HG03354 (cell line): ENCODE results near the gene LAPTM5.
A peak's percentile ranks its signal among the peaks of the same experiment; 100 is the strongest.

ENCODE experiments used
- ATAC-seq: cut with Tn5 transposase; IDR thresholded peaks from one replicate; pipeline ENCODE4 v1.9.1; 2021; ENCODE audit warnings: mild to moderate bottlenecking; ENCODE audit not compliant: unreplicated experiment, poor library complexity, severe bottlenecking

The LAPTM5 gene

DNA sequence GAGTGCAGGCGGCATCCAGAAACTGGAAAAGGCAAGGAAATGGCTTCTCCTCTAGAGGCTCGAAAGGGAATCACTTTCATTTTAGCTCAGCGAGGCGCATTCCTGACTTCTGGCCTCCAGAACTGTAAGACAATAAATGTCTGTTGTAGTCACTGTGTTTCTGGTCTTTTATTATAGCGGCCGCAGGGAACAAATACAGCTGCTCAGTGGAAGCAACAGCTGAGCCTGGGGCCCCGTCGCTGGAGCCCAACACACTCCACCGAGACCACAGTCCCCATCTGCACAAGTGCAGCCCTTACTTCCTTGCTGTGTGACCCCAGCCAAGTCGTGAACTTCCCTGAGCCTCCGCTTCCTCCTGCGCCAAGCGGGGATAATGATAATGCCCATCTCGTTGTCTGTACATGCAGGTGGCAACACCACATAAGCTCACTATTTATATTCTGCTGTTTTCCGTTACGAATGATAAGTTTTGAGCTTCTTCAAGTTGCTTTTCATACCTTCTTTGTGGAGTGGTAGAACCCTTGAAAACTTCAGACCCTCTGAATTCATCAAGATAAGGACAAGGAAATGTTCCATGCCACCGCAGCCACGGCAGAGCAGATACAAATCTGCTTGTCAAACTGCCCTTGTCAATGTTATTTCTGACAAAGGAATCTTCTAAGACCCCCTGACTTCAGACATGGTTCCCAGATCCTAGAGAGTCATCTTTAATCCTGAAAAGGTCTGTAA lies 3.2 kb upstream of the LAPTM5 start:
- no peak for ATAC-seq

DNA sequence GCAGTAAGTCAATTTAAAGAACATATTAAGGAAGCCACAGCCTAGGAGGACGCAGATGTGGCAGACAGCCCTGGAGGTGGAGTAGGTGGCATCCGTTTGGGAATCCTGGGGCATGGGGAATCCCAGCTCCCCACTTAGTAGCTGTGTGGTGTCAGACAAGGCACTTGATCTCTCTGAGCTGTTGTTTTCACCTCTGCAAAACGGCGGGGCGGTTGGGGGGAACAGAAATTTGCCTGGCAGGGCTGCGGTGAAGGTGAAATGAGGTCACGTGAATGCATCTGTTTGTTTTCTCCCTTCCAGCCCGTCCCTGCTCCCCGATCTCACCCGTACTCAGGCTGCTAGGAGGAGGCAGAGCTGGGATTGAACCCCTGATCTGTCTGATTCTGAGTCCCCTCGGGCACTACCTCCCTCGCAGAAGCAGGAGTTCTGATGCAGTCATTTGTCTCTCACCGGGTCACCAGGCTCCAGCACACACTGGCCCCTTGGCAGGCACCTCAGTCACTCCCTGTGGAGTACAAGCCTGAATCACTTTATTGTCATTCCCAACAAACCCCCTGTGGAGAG lies 2.2 kb upstream of the LAPTM5 start:
- no peak for ATAC-seq

DNA sequence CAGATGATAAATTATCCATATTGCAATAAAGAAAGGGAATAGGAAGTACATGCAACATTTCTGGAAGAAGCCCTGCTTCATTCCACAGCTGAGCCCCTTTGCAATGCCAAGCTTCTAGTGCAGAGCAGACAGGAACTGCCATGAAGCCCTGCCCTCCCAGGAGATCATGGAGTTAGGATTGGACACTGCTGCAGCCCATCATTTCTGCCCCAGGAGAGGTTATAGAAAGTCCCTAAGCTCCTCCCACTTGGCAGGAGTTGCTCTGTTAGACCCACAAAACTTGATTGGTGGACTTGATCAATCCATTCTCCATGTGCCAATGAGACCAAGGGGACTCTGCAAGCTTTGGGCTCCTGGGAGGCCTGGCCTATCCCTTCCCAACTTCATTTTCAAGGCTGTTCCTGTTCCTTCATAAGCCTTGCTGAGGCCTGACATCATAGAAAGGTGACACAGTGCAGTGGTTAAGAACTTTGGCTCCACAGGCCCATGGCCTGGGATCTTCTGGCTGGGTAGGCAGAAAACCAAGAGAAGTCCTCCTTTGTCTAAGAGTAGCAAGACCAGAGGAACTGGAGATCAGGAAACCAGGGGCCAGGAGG lies 1.3 kb upstream of the LAPTM5 start:
- ATAC-seq = no peak

DNA sequence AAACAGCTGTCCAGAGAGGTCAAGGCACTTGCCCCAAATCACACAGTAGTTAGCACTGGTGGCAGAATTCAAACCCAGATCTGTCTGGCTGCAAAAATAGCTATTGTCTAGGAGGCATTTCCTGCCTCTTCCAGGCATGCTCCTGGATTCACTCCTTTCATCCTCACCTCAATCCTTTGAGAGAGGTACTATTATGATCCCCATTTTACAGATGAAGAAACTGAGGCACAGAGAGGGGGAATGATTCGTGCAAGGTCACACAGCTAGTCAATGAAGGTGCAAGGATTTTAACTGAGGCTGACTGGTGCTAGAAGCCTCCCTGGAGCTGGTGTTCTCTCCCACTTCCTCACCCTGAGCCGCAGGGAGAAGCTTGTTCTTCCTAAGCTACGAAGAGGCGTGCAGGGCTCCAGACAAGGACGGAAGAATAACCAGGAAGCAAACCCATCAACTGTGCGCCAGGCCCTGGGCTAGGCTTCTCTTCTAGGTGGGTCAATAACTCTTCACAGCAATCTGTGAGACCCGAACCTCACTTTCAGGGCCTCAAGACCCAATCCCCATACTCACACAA lies 631 bp upstream of the LAPTM5 start:
- no peak for ATAC-seq

DNA sequence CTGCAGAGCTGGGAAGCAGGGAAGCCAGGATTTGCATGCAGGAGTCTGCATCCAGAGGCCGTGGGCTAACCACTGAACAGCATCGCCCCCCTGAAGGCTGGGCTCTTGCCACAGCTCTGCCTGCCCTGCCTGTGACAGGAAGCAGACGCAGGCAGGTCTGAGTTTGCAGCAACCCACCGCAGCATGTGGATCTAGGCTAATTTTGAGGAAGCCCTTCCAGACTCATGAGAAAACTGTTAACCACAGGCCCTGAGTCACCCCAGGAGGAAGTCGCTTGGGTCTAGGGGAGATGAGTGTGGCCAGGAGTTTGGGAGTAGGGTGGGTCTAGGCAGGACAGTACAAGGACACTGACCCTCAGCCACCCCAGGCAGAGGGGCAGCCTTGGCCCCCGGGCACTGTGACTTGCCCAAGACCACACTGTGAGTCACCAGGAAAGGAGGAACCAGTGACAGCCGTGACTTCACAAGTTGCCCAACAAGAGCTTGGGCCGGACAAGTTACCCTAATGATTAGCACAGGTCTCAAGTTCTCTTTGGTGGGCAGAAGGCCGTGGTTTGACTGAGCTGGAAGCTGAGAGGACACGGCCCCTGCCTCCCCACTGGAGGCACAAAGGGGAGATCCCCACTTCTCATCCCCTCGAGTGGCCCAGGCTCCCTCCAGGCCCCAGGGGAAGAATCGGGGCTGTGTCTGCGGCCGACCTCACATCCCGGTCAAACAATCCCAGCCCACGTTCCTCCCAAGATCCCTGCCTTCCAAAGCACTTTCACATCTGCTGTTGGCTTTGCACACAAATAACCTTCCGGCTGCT lies 826 bp downstream of the LAPTM5 start:
- ATAC-seq = no peak

DNA sequence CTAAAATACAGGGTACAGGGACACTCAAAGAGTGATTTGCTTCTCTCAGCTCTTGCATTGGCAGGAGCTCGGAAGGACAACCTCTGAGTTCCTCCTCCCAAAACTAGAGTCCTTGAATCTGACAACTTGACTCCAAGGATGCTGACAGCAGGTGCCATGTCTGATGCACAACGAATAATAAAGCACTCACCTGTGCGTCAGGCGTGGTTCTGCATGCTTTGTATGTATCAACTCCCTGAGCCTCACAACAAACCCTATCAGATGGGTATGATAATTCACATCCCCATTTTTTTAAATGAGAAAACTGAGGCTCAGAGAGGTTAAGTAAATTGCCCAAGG lies 1.4 kb downstream of the LAPTM5 start:
- ATAC-seq = no peak

DNA sequence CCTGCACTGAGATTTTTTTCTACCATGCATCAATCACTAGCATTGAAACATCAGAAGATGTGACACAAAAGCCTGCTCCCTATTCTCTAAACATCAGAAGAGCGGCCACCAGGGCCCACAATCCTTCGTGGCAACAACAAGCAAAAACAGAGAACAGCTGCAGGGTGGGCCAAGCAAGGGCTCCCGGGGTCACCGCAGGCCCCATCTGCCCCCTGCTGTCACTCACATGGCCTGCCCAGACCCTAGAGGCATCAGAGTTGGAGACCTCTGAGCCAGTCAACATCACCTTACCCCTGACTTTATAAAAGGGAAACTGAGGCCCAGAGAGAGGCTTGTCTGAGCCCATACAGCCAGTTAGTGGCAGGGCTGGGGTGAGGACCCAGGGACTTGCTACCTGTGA lies 1.8 kb downstream of the LAPTM5 start:
- no peak for ATAC-seq

DNA sequence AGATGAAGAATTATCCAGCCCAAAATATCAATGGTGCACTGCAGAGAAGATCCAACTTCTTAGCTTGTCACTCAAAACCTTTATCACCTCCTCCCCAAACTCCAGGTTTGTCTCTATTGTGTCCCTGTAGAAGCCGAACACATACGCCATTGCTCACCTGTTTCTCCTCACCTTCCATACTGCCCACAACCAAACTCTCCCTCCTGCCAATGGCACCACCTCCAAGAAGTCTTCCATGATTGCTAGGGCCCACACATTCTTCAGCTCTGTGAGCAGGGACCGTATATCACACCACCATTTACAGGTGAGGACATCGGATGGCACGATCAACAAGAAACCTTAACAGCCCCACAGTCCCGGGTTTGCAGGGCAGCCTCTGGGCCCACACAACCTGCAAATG lies 2.2 kb downstream of the LAPTM5 start:
- no peak for ATAC-seq

DNA sequence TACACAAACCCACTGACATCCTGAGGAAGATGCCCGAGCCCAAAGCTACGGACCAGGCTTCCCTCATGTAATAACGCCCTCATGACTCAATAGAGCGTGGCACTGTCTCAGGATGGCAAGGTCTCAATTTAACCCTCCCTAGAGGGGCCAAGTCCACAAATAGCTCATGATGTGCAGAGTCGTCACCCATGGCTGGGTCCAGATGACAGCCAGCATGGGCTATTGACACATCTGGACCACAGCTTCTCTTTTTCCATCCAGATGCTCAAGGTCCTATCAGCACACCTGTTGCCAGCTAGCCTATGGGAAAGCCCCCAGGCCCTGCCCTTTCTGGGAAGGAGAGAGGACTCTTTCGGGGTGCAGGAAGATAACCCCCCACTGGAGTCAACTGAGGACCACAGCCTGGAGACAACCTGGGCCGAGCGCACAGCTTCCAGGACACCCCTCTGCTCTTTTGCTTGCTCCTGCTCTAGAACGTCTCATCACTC lies 2.8 kb downstream of the LAPTM5 start:
- ATAC-seq = peak; percentile 51

DNA sequence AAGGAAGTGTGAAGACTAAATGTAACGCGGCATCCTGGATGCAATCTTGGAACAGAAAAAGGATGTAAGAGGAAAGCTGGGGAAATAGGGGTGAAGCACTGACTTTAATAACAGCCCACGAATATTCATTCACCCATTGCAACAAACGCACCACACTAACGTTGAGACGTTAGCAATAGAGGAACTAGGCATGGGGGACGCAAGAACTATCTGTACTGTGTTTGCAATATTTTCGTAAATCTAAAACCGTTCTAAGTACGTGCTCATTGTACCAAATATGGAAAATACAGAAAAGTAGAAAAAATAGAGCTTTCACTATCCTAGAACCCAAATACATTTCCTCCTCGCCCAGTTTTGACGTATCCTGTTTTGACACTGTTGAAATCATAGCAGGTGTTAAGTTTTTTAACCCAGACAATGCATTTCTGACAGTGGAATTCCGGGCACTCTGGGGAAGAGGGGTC lies 3.9 kb downstream of the LAPTM5 start:
- no peak for ATAC-seq

DNA sequence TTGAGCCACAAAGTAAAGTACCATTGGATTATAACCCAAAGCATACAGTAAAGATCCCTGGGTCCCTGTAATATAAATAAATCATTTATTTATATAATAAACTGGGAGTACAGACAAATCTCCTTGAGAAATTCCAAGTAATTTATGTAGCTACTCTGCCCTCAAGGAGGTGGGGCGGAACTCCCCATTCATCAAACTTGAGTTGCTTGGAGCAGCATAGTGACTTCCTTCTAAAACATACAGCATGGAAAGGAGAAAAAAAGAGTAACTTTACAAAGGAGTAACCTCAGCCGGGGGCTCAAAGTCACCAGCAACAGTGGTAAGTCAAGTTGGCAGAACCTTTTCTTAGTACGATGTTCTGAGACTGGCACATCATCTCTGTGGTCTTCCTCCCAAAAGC lies 4.5 kb downstream of the LAPTM5 start:
- no peak for ATAC-seq

DNA sequence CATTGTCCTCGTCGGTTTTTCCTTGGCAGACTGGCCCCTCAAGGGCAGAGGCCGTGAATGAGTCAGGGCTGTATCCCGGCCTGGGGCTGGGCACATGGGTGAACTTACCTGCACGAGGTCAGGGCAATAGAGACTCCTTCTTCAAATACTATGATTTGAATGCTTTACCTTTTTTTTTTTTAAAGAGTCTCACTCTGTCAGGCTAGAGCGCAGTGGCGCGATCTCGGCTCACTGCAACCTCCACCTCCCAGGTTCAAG lies 5.0 kb downstream of the LAPTM5 start:
- ATAC-seq = no peak

DNA sequence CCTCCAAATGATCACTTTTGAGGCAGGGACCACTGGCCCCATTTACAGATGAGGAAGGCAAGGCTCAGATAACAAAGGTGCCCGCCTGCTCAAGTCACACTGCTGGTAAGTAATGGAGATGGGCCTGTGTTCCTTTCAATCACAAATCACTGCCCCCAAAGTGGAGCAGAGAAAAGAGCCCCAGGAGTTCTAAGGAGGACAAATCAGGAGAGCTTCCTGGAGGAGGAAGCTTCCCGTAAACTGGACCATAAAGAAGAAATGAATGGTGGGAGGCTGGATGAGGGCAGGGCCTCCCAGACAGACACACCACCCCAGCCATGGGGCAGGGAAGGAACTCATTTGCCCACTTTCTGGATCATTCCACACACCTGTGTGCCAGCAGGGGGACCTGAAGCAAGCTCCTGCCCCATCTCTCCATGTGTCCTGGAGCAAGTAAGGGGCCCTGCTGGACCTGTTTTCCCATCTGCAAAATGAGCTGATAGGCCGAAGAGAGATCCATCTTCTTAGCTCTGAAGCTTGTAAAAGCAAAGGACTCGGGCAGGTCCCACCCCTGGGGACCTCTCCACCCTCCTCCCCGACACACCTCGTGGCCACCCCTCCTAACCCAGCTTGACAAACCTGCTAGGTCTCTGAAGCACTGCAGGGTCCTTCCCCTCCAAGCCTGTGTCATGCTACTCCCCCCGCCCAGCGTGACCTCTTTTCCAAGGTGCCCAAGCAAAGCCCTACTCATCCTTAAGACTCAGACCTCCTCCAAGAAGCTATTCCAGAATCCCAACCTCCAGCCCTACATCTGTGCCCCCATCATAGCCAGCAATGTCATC lies 5.5 kb downstream of the LAPTM5 start:
- ATAC-seq = no peak

DNA sequence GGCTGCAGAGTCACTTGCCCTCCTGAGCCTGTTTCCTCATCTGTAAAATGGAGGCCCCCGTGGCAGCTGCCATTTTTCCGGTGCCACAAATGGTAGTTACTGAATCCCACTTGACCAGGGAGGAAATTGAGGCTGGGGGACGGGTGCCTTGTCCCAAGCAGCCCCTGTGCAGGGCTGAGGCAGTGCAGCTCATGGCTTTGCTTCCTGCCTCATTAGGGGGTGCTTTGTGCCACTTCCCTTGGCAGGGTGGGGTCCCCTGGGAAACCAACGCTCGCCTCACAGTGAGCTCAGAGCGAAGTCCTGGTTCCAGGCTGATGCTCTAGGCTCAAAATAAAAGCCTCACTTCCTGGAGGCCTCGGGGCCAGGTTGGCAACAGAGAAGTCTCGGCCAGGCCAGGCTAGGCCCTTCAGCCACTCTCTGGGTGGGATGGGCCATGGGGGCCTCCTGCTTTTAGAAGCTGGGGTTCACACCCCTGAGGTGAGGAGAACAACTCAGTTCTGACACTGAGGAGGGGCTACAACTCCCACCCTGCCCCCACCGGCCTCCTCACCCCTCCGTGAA lies 6.8 kb downstream of the LAPTM5 start:
- peak; percentile 20 for ATAC-seq

DNA sequence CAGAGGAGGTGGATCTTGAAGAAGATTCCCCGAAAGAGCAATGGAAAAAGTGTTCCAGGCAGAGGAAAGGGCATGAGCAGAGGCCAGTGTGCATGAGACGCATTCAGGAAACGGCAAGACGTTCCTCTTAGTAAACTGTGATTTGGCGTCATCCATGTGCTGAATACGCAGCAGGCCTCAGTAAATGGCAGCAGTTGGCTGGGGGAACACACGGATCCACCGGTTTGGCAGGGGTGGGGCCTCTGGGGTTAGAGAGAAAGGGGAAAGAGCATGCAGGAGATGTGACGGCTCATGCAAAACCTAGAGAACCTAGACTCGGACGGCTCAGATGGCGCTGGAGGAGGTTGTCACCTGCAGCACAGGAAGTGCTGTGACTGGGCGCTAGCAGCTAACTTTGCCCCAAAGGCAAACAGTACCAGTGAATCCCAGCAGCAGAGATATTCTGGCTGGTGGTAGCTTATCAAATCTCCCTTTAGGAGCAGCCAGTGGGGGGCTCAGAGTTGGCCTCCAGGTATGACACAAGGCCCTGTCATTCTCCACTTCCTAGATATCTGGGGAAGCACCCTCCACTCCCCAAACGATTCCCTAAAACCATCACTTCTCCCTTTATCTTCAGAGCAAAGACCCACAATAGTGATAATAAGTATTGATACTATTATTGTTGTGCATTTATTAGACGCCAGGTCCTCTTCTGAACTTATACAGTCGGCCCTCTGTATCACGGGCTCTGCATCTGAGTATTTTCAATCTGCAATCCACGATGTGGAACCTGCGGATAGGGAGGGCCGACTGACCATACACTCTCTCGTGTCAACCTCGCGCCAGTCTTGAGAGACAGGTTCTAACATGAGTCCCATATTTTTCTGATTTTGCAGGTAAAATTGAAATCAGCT lies 7.6 kb downstream of the LAPTM5 start:
- ATAC-seq = peak; percentile 30

DNA sequence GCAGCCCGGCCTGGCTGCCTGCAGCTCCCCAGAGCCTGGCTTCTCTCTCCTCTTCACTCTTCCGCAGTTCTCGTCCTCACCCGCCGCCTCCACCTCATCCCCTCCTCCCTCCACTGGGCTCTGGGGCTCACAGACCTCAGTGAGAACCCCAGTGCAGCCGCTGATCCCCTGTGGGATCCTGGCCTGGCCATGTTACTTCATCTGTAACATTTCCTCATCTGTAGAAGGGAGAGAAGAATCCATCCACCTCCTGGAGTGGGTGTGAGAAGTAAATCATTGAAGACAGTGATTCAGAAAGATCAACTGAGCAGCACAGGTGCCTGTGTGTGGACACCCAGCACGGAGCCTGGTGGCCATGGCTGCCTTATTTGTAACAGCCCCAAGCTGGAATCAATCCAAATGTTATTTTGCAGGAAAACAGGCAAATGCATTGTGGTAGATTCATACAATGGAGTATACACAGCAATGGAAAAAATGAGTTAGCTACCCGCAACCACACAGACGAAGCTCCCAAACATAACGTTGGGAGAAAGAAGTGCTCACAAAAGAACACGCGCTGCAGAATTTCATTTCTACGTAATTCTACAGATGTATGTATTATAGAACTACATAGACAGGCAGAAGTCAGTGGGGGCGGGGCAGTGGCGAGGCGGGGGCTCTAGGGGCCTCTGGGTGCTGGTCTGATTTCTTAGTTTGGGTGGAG lies 8.7 kb downstream of the LAPTM5 start:
- no peak for ATAC-seq

DNA sequence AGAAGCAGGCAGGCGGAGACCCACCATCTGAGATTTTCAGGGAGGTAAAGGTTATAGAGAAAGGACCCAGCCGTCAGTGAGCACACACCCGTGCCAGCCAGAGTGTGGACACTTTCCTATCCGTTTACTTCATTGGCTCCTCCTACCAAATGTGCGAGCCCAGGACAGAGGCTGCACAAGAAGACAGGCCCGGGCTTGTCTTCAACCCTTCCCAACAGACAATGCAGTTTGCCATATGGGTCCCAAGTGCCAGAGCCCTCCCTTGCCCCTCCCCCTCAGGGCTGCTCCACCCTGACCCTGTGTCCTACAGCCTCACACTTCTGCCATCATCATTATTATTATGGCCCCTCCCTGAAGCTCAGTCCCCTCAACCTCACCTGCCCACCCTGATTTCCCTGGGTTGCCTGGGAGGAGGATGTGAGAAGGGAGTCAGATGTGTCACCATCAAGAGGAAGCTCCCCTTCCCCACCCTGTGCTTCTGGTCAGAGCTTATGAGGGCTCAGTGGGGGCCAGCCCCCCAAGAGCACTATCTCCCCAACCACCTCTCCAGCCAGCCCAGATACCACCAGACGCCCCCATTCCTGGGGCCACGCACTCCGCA lies 9.4 kb downstream of the LAPTM5 start:
- no peak for ATAC-seq
